GM12878 (cell line): ENCODE results near the gene HAND2. TPM values are rescaled to one million over a fixed set of nuclear protein-coding genes. Genes with fewer than 3 reads are reported as not detected.

Experiments
- ATAC-seq: fragments of 200-7000 bp; cut with Tn5 transposase; 3 replicates; pipeline ENCODE4 v1.9.1; 2020; ENCODE audit warnings: mild to moderate bottlenecking, moderate library complexity
- BruUV-seq: library from RNA; stranded (reverse); fragments of 400-500 nt; replicated peaks from 2 replicates; lab custom pipeline; 2021; lab: Mats Ljungman, UMichigan
- CTCF ChIA-PET: fragments of 300-600 bp; sonication (Branson Sonifier 250); formaldehyde crosslinking; extraction: SDS; loops from one replicate; lab custom pipeline; 2021; ENCODE audit warnings: inconsistent platforms; lab: Yijun Ruan, JAX
- POLR2A ChIA-PET: fragments of 350-600 bp; formaldehyde crosslinking; extraction: SDS; loops from one replicate; lab custom pipeline; 2021; ENCODE audit warnings: inconsistent platforms; lab: Charles Lee
- RAD21 ChIA-PET: fragments of 300-600 bp; sonication (Branson Sonifier 250); formaldehyde crosslinking; loops from one replicate; lab custom pipeline; 2023; ENCODE audit warnings: antibody characterized with exemption; ENCODE audit not compliant: unreplicated experiment; lab: Charles Lee
- SMC1A ChIA-PET: fragments of 300-600 bp; sonication (Branson Sonifier 250); formaldehyde crosslinking; loops from one replicate; lab custom pipeline; 2023; ENCODE audit not compliant: unreplicated experiment, uncharacterized antibody; lab: Charles Lee
- DNase-seq: peaks from one replicate; pipeline ENCODE4 v3.0.0-alpha.2; 2011; ENCODE audit warnings: low read depth, low spot score
- FAIRE-seq: peaks from 3 replicates; lab custom pipeline; 2011; peaks lifted over from hg19 to GRCh38; lab: Jason Lieb, UNC
- H2AFZ ChIP-seq: 2 replicates; pipeline ENCODE4 v1.6.0; 2011; ENCODE audit warnings: low read depth, low read length, control low read depth; ENCODE audit not compliant: control insufficient read depth
- H3K27ac ChIP-seq: 2 replicates; pipeline ENCODE4 v1.5.1; 2011; ENCODE audit warnings: control low read depth; ENCODE audit not compliant: control insufficient read depth, insufficient read depth
- H3K27me3 ChIP-seq, 2 experiments: replicated peaks in 1 of 2; 2 replicates each; pipeline versions ENCODE4 v1.6.0 to v1.6.1; 2011; ENCODE audit warnings: low read length in 1 of 2; ENCODE audit not compliant: control insufficient read depth in 2 of 2, insufficient read depth in 2 of 2
- H3K36me3 ChIP-seq, 2 experiments: 2 replicates each; pipeline ENCODE4 v1.5.1; 2011; ENCODE audit warnings: low read length in 1 of 2; ENCODE audit not compliant: control insufficient read depth in 2 of 2, insufficient read depth in 2 of 2
- H3K4me1 ChIP-seq: 2 replicates; pipeline ENCODE4 v1.6.1; 2011; ENCODE audit warnings: mild to moderate bottlenecking, low read length, moderate library complexity, mixed read lengths; ENCODE audit not compliant: control insufficient read depth, insufficient read depth
- H3K4me2 ChIP-seq: 2 replicates; pipeline ENCODE4 v1.6.0; 2011; ENCODE audit warnings: control low read depth; ENCODE audit not compliant: control insufficient read depth, insufficient read depth
- H3K4me3 ChIP-seq: fragments of 200-600 bp; sonication (generic); 2 replicates; pipeline ENCODE4 v1.5.1; 2016
- H3K79me2 ChIP-seq: 2 replicates; pipeline ENCODE4 v1.6.0; 2011; ENCODE audit warnings: low read length; ENCODE audit not compliant: control insufficient read depth, insufficient read depth
- H3K9ac ChIP-seq: 2 replicates; pipeline ENCODE4 v1.8.0; 2011; ENCODE audit warnings: low read length, control low read depth, mixed read lengths; ENCODE audit not compliant: control insufficient read depth, insufficient read depth
- H3K9me3 ChIP-seq: replicated peaks from 3 replicates; pipeline ENCODE4 v1.5.1; 2011; ENCODE audit warnings: mild to moderate bottlenecking, low read length; ENCODE audit not compliant: control insufficient read depth, insufficient read depth
- H4K20me1 ChIP-seq: 2 replicates; pipeline ENCODE4 v1.6.0; 2011; ENCODE audit not compliant: control insufficient read depth, insufficient read depth
- ASH2L ChIP-seq: fragments of 300-600, 200-600 bp; sonication (generic); IDR thresholded peaks from 2 replicates; pipeline ENCODE4 v1.6.1; 2017; ENCODE audit warnings: low read depth, mild to moderate bottlenecking, borderline replicate concordance
- ESRRA ChIP-seq: IDR thresholded peaks from 2 replicates; pipeline ENCODE4 v1.6.1; 2012; ENCODE audit warnings: mild to moderate bottlenecking, low read length, improper control_type of control experiment
- GATAD2B ChIP-seq: fragments of 450-650 bp; conservative IDR thresholded peaks from 2 replicates; pipeline ENCODE4 v1.6.1; 2017; ENCODE audit warnings: low read depth, mild to moderate bottlenecking, moderate library complexity
- HDAC2 ChIP-seq: fragments of 200-600 bp; sonication (generic); IDR thresholded peaks from 2 replicates; pipeline ENCODE4 v1.6.1; 2017
- MEF2A ChIP-seq: IDR thresholded peaks from 2 replicates; pipeline ENCODE4 v1.6.1; 2011; ENCODE audit warnings: low read depth, mild to moderate bottlenecking, low read length, moderate library complexity; ENCODE audit not compliant: insufficient read depth
- RFX5 ChIP-seq: IDR thresholded peaks from 2 replicates; pipeline ENCODE4 v1.6.1; 2011; ENCODE audit warnings: low read depth, low read length, improper control_type of control experiment
- SIN3A ChIP-seq: IDR thresholded peaks from 2 replicates; pipeline ENCODE4 v1.6.1; 2012; ENCODE audit warnings: low read depth, low read length, improper control_type of control experiment
- TARDBP ChIP-seq: IDR thresholded peaks from 2 replicates; pipeline ENCODE4 v1.6.1; 2016; ENCODE audit warnings: borderline replicate concordance
- ZNF207 ChIP-seq: fragments of 450-650 bp; IDR thresholded peaks from 2 replicates; pipeline ENCODE4 v1.6.1; 2014; ENCODE audit warnings: antibody characterized with exemption, mild to moderate bottlenecking, borderline replicate concordance
- WGBS: methylation state at CpG from one replicate; pipeline ENCODE4 v1.1.6; 2016; ENCODE audit warnings: low lambda C conversion rate; ENCODE audit not compliant: insufficient replicate concordance, insufficient coverage; ENCODE audit errors: missing lambda C conversion rate; 5-methylcytosine and 5-hydroxymethylcytosine counted together
- in situ Hi-C: fragments of 300-500 bp; cut with MboI; formaldehyde crosslinking; loops from 9 replicates; pipeline ENCODE4 v1.14.3; 2018; ENCODE audit warnings: mixed read lengths
- intact Hi-C: fragments of 100-400 bp; cut with micrococcal nuclease; formaldehyde crosslinking; loops from one replicate; pipeline ENCODE4 v1.14.2; 2022; ENCODE audit not compliant: unreplicated experiment
- polyA plus RNA-seq, 11 experiments: library from polyadenylated mRNA; depleted of rRNA in 4 of 11; unstranded in 6 of 11; stranded (reverse) in 5 of 11; fragments of >200 nt; fragmentation: Nextera tagmentation in 4 of 11; fragmentation: Illumina TruSeq in 1 of 11; extraction: Ambion mirVana in 4 of 11; extraction: Trizol in 1 of 11; gene quantifications; 1 replicate in 1 of 11; 2 replicates in 10 of 11; pipeline versions ENCODE4 v1.2.1 to v1.2.3, GENCODE V29; 2011 to 2016; ENCODE audit warnings: inconsistent platforms in 2 of 11, missing spikeins in 2 of 11, low read depth in 1 of 11
- total RNA-seq, 4 experiments: library from RNA; depleted of rRNA in 3 of 4; stranded (reverse); fragments of >200 nt in 3 of 4; fragmentation: Illumina TruSeq in 1 of 4; extraction: Trizol in 1 of 4; gene quantifications; 2 replicates each; pipeline versions ENCODE4 v1.2.1 to v1.2.3, GENCODE V29; 2013 to 2021
- TF ChIP-seq, protein P1 (sequence below), 3 experiments: IDR thresholded peaks in 2 of 3; conservative IDR thresholded peaks in 1 of 3; 2 replicates each; pipeline ENCODE4 v1.5.1; 2011; ENCODE audit warnings: low read depth in 3 of 3, low read length in 3 of 3, mild to moderate bottlenecking in 3 of 3, control low read depth in 2 of 3, moderate library complexity in 2 of 3, inconsistent platforms in 1 of 3, mixed read lengths in 1 of 3; ENCODE audit not compliant: control insufficient read depth in 2 of 3, insufficient read depth in 1 of 3; ENCODE audit errors: extremely low read depth in 1 of 3
- TF ChIP-seq, protein P2 (sequence below): IDR thresholded peaks from 2 replicates; pipeline ENCODE4 v1.6.1; 2012; ENCODE audit warnings: low read depth, low read length, improper control_type of control experiment
- TF ChIP-seq, protein P3 (sequence below): fragments of 450-650 bp; IDR thresholded peaks from 2 replicates; pipeline ENCODE4 v1.6.1; 2017; ENCODE audit warnings: mild to moderate bottlenecking
- TF ChIP-seq, protein P4 (sequence below): IDR thresholded peaks from 2 replicates; pipeline ENCODE4 v1.6.1; 2011; ENCODE audit warnings: low read depth, low read length, improper control_type of control experiment, borderline replicate concordance
- TF ChIP-seq, protein P5 (sequence below): IDR thresholded peaks from 2 replicates; pipeline ENCODE4 v1.6.1; 2011; ENCODE audit warnings: borderline replicate concordance, low read depth, mild to moderate bottlenecking, moderate library complexity, mixed read lengths, low read length; ENCODE audit not compliant: insufficient read depth; ENCODE audit errors: extremely low read length
- TF ChIP-seq, protein P6 (sequence below): fragments of 150-350 bp; IDR thresholded peaks from 2 replicates; pipeline ENCODE4 v1.6.1; 2014; ENCODE audit warnings: mild to moderate bottlenecking, low read depth, low read length

The HAND2 gene
- total and polyA plus RNA-seq, 10 of the 15 experiments (the other 5 are each of a cell fraction or from before 2014, with no cell fraction given): 0.09 TPM; not detected in 9

DNA sequence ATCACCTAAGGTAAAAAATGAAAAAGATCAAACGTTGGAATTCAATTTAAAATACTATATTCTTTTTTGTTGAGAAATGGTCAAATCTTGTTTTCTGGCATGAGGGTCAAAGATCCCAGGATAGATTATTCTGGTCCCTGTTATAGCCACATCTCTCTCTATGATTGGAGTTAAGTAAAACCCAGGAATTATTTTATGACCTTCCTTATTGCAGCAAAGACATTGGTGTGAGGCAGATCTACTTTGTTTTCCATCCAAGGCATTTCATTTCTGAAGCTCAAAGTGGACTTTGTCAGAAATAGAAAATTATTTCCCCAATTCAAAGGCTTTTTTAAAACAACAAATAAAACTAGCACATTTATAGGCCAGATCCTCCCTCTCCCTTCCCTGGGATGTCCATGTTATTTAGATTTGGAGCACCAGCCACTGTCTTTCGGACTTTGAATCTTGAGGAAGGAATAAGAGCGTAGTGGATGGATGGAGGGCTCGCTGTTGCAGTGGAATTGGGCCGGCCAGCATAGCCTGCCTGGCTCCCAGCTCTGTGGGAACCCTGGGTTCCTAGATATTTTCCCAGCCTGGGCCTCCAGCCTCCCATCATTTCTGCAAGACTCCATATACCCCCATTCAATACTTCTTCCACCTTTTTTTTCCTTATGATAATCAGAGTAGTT, 45.6 kb upstream of the HAND2 start:
- RAD21 ChIA-PET: no interaction called here
- Histone ChIP-seq H2AFZ (no peak overlapping the region), H3K27me3 (no peaks in the 10 kb centered on the region), H3K27ac (no peak overlapping the region), H4K20me1 (no peaks in the 10 kb centered on the region), H3K79me2 (no peaks in the 10 kb centered on the region), H3K9ac (no peak overlapping the region), H3K36me3 (no peaks in the 10 kb centered on the region), H3K4me2 (no peak overlapping the region), H3K4me1 (no peaks in the 10 kb centered on the region), H3K4me3 (no peak overlapping the region), H3K9me3 (no peaks in the 10 kb centered on the region)
- BruUV-seq: no TSS peak
- SMC1A ChIA-PET: no interaction called here
- in situ Hi-C loops (no loop called here), intact Hi-C loops (no loop called here)
- WGBS: 18% methylated on average over 5 of the region's 5 CpGs
- ATAC-seq (no peak), DNase-seq (no peak), FAIRE-seq (no peak)
- CTCF ChIA-PET: interaction anchor here (0.7 kb wide), 1 partner anchor 160 kb away, joined by 3 read pairs; no protein-coding TSS in a partner anchor
- POLR2A ChIA-PET: no interaction called here
- TF ChIP-seq RFX5 (no peak), MEF2A (no peak), HDAC2 (no peak), GATAD2B (no peak), ZNF207 (no peak), SIN3A (no peak), TARDBP (no peak), ESRRA (no peak), ASH2L (no peak)
- TF ChIP-seq, protein P1, sequence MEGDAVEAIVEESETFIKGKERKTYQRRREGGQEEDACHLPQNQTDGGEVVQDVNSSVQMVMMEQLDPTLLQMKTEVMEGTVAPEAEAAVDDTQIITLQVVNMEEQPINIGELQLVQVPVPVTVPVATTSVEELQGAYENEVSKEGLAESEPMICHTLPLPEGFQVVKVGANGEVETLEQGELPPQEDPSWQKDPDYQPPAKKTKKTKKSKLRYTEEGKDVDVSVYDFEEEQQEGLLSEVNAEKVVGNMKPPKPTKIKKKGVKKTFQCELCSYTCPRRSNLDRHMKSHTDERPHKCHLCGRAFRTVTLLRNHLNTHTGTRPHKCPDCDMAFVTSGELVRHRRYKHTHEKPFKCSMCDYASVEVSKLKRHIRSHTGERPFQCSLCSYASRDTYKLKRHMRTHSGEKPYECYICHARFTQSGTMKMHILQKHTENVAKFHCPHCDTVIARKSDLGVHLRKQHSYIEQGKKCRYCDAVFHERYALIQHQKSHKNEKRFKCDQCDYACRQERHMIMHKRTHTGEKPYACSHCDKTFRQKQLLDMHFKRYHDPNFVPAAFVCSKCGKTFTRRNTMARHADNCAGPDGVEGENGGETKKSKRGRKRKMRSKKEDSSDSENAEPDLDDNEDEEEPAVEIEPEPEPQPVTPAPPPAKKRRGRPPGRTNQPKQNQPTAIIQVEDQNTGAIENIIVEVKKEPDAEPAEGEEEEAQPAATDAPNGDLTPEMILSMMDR (IDR thresholded peaks at IDR 0.05 in 2 of 3, conservative IDR thresholded peaks at IDR 0.05 in 1 of 3; ENCODE audit: control insufficient read depth in 2 of 3, extremely low read depth in 1 of 3, insufficient read depth in 1 of 3, low read depth in 3 of 3, low read length in 3 of 3): no peak
- TF ChIP-seq, protein P2, sequence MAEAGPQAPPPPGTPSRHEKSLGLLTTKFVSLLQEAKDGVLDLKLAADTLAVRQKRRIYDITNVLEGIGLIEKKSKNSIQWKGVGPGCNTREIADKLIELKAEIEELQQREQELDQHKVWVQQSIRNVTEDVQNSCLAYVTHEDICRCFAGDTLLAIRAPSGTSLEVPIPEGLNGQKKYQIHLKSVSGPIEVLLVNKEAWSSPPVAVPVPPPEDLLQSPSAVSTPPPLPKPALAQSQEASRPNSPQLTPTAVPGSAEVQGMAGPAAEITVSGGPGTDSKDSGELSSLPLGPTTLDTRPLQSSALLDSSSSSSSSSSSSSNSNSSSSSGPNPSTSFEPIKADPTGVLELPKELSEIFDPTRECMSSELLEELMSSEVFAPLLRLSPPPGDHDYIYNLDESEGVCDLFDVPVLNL: no peak
- TF ChIP-seq, protein P3, sequence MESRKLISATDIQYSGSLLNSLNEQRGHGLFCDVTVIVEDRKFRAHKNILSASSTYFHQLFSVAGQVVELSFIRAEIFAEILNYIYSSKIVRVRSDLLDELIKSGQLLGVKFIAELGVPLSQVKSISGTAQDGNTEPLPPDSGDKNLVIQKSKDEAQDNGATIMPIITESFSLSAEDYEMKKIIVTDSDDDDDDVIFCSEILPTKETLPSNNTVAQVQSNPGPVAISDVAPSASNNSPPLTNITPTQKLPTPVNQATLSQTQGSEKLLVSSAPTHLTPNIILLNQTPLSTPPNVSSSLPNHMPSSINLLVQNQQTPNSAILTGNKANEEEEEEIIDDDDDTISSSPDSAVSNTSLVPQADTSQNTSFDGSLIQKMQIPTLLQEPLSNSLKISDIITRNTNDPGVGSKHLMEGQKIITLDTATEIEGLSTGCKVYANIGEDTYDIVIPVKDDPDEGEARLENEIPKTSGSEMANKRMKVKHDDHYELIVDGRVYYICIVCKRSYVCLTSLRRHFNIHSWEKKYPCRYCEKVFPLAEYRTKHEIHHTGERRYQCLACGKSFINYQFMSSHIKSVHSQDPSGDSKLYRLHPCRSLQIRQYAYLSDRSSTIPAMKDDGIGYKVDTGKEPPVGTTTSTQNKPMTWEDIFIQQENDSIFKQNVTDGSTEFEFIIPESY: no peak
- TF ChIP-seq, protein P4, sequence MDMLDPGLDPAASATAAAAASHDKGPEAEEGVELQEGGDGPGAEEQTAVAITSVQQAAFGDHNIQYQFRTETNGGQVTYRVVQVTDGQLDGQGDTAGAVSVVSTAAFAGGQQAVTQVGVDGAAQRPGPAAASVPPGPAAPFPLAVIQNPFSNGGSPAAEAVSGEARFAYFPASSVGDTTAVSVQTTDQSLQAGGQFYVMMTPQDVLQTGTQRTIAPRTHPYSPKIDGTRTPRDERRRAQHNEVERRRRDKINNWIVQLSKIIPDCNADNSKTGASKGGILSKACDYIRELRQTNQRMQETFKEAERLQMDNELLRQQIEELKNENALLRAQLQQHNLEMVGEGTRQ: no peak
- TF ChIP-seq, protein P5, sequence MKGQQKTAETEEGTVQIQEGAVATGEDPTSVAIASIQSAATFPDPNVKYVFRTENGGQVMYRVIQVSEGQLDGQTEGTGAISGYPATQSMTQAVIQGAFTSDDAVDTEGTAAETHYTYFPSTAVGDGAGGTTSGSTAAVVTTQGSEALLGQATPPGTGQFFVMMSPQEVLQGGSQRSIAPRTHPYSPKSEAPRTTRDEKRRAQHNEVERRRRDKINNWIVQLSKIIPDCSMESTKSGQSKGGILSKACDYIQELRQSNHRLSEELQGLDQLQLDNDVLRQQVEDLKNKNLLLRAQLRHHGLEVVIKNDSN: no peak
- TF ChIP-seq, protein P6, sequence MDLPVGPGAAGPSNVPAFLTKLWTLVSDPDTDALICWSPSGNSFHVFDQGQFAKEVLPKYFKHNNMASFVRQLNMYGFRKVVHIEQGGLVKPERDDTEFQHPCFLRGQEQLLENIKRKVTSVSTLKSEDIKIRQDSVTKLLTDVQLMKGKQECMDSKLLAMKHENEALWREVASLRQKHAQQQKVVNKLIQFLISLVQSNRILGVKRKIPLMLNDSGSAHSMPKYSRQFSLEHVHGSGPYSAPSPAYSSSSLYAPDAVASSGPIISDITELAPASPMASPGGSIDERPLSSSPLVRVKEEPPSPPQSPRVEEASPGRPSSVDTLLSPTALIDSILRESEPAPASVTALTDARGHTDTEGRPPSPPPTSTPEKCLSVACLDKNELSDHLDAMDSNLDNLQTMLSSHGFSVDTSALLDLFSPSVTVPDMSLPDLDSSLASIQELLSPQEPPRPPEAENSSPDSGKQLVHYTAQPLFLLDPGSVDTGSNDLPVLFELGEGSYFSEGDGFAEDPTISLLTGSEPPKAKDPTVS: no peak
